Measurements from ENCODE around the gene ZNF169.

- TF ChIP-seq, protein P1, sequence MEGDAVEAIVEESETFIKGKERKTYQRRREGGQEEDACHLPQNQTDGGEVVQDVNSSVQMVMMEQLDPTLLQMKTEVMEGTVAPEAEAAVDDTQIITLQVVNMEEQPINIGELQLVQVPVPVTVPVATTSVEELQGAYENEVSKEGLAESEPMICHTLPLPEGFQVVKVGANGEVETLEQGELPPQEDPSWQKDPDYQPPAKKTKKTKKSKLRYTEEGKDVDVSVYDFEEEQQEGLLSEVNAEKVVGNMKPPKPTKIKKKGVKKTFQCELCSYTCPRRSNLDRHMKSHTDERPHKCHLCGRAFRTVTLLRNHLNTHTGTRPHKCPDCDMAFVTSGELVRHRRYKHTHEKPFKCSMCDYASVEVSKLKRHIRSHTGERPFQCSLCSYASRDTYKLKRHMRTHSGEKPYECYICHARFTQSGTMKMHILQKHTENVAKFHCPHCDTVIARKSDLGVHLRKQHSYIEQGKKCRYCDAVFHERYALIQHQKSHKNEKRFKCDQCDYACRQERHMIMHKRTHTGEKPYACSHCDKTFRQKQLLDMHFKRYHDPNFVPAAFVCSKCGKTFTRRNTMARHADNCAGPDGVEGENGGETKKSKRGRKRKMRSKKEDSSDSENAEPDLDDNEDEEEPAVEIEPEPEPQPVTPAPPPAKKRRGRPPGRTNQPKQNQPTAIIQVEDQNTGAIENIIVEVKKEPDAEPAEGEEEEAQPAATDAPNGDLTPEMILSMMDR (IDR thresholded peaks at IDR 0.05; ENCODE audit: low read length), result no peak
- TF ChIP-seq EZH2 (IDR thresholded peaks at IDR 0.05; ENCODE audit: borderline replicate concordance, low read length), result no peak
Measured at GRCh38 chr9:94212091-94212490, 47.0 kb upstream of the ZNF169 start.

Measured in OCI-LY1 (cell line).